Effector CD8-positive, alpha-beta T cell (primary cell): ENCODE data around the gene KAZN.

Experiments
- DNase-seq: peaks from one replicate; lab custom pipeline; 2025; lab: John Stamatoyannopoulos, UW

Gene KAZN

GRCh38 chr1:14794136-14794768 is 195.8 kb downstream of the KAZN start:
- no peak for DNase-seq

- no peak for DNase-seq
These were observed 196.4 kb downstream of the KAZN start for GRCh38 chr1:14794906-14795305.

- DNase-seq: no peak
These were observed 197.1 kb downstream of the KAZN start for GRCh38 chr1:14795589-14795988.

GRCh38 chr1:14800014-14800413 is 201.5 kb downstream of the KAZN start:
- DNase-seq: no peak

- DNase-seq: no peak
These were observed 202.1 kb downstream of the KAZN start for GRCh38 chr1:14800500-14801076.

GRCh38 chr1:14803002-14803789 is 204.7 kb downstream of the KAZN start:
- no peak for DNase-seq

GRCh38 chr1:14804626-14805025 is 206.1 kb downstream of the KAZN start:
- DNase-seq: no peak

- no peak for DNase-seq
These were observed 208.3 kb downstream of the KAZN start for GRCh38 chr1:14806772-14807171.

GRCh38 chr1:14808768-14809167 is 210.3 kb downstream of the KAZN start:
- DNase-seq: no peak

- no peak for DNase-seq
These were observed 210.9 kb downstream of the KAZN start for GRCh38 chr1:14809191-14809981.

GRCh38 chr1:14810595-14811361 is 212.3 kb downstream of the KAZN start:
- no peak for DNase-seq

- no peak for DNase-seq
These were observed 213.1 kb downstream of the KAZN start for GRCh38 chr1:14811573-14811972.

GRCh38 chr1:14812189-14812588 is 213.7 kb downstream of the KAZN start:
- DNase-seq: no peak

GRCh38 chr1:14815175-14815877 is 216.8 kb downstream of the KAZN start:
- DNase-seq: no peak

- DNase-seq: no peak
These were observed 219.0 kb downstream of the KAZN start for GRCh38 chr1:14817223-14818170.

- DNase-seq: no peak
These were observed 222.0 kb downstream of the KAZN start for GRCh38 chr1:14820295-14821085.

GRCh38 chr1:14822493-14822892 is 224.0 kb downstream of the KAZN start:
- DNase-seq: no peak

GRCh38 chr1:14822996-14823395 is 224.5 kb downstream of the KAZN start:
- DNase-seq: no peak

GRCh38 chr1:14824314-14824915 is 225.9 kb downstream of the KAZN start:
- DNase-seq: no peak
